H1 (cell line): ENCODE data around the gene UPB1.

Experiments used
- CHD2 ChIP-seq: IDR thresholded peaks from 2 replicates; pipeline ENCODE4 v1.6.1; 2012; ENCODE audit warnings: low read length, improper control_type of control experiment
- CTCF ChIP-seq, 3 experiments: IDR thresholded peaks; 1 replicate in 2 of 3; 2 replicates in 1 of 3; pipeline versions ENCODE4 v1.5.1 to v1.6.1; 2011; ENCODE audit warnings: low read length in 3 of 3, mild to moderate bottlenecking in 3 of 3, inconsistent platforms in 2 of 3, low read depth in 1 of 3, moderate library complexity in 1 of 3; ENCODE audit not compliant: insufficient read depth in 1 of 3; ENCODE audit errors: control extremely low read depth in 1 of 3
- HDAC2 ChIP-seq, 2 experiments: fragments of 300-600 bp in 1 of 2; sonication (generic) in 1 of 2; IDR thresholded peaks; 2 replicates each; pipeline ENCODE4 v1.6.1; 2011 to 2012; ENCODE audit warnings: low read depth in 2 of 2, low read length in 2 of 2, mild to moderate bottlenecking in 2 of 2, moderate library complexity in 2 of 2, borderline replicate concordance in 1 of 2, inconsistent platforms in 1 of 2
- POLR2A ChIP-seq, 2 experiments: IDR thresholded peaks; 1 replicate in 1 of 2; 2 replicates in 1 of 2; pipeline ENCODE4 v1.6.1; 2011; ENCODE audit warnings: low read depth in 2 of 2, low read length in 2 of 2, mild to moderate bottlenecking in 2 of 2; ENCODE audit errors: control extremely low read depth in 1 of 2
- POLR2AphosphoS5 ChIP-seq: IDR thresholded peaks from 2 replicates; pipeline ENCODE4 v1.6.1; 2011; ENCODE audit warnings: low read depth, low read length
- RFX5 ChIP-seq: IDR thresholded peaks from 2 replicates; pipeline ENCODE4 v1.6.1; 2011; ENCODE audit warnings: low read depth, low read length, improper control_type of control experiment, borderline replicate concordance
- RXRA ChIP-seq: IDR thresholded peaks from 2 replicates; pipeline ENCODE4 v1.6.1; 2011; ENCODE audit warnings: low read depth, mild to moderate bottlenecking, low read length, moderate library complexity; ENCODE audit not compliant: insufficient read depth
- TCF12 ChIP-seq: IDR thresholded peaks from 2 replicates; pipeline ENCODE4 v1.6.1; 2011; ENCODE audit warnings: low read depth, mild to moderate bottlenecking, low read length

- TF ChIP-seq CTCF (IDR thresholded peaks at IDR 0.05; ENCODE audit: control extremely low read depth in 1 of 3, insufficient read depth in 1 of 3, low read depth in 1 of 3, low read length in 3 of 3) (no peak), POLR2AphosphoS5 (no peak), TCF12 (no peak), CHD2 (no peak), POLR2A (IDR thresholded peaks at IDR 0.05; ENCODE audit: control extremely low read depth in 1 of 2, low read depth in 2 of 2, low read length in 2 of 2) (no peak), RFX5 (no peak), RXRA (no peak), HDAC2 (IDR thresholded peaks at IDR 0.05; ENCODE audit: borderline replicate concordance in 1 of 2, low read depth in 2 of 2, low read length in 2 of 2) (no peak)
Measured at GRCh38 chr22:24516301-24516737, 21.2 kb downstream of the UPB1 start.
